GM21381 (cell line): ENCODE results near the gene C2orf42.
"Not testable (repeated sequence)": the region's sequence is repeated elsewhere in the genome, so short reads cannot be mapped to it uniquely, and the experiment has no call there.

ENCODE experiments used
- ATAC-seq: cut with Tn5 transposase; IDR thresholded peaks from one replicate; pipeline ENCODE4 v1.9.1; 2021; ENCODE audit warnings: mild to moderate bottlenecking, moderate library complexity; ENCODE audit not compliant: unreplicated experiment

Gene C2orf42

GRCh38 chr2:70190418-70191243 is at the start of gene C2orf42:
C2orf42 (minus strand) TSS chr2:70191019; CDS start chr2:70181985, 9,034 bp downstream.
- peak; percentile 83 for ATAC-seq

GRCh38 chr2:70240599-70240998 is 49.8 kb upstream of the C2orf42 start:
- ATAC-seq = no peak

- no peak for ATAC-seq
These were observed 43.1 kb upstream of the C2orf42 start for GRCh38 chr2:70233926-70234325.

GRCh38 chr2:70226781-70227180 is 36.0 kb upstream of the C2orf42 start:
- no peak for ATAC-seq

- ATAC-seq = not testable (repeated sequence)
These were observed 32.5 kb upstream of the C2orf42 start for GRCh38 chr2:70223305-70223704.

- no peak for ATAC-seq
These were observed 24.2 kb upstream of the C2orf42 start for GRCh38 chr2:70214953-70215549.

GRCh38 chr2:70214365-70214764 is 23.5 kb upstream of the C2orf42 start:
- no peak for ATAC-seq

- no peak for ATAC-seq
These were observed 21.6 kb upstream of the C2orf42 start for GRCh38 chr2:70212298-70212932.

GRCh38 chr2:70211595-70211994 is 20.8 kb upstream of the C2orf42 start:
- ATAC-seq = no peak

- no peak for ATAC-seq
These were observed 13.6 kb upstream of the C2orf42 start for GRCh38 chr2:70204452-70204851.

GRCh38 chr2:70203086-70203485 is 12.3 kb upstream of the C2orf42 start:
- no peak for ATAC-seq

GRCh38 chr2:70202236-70202806 is 11.5 kb upstream of the C2orf42 start:
- no peak for ATAC-seq

- ATAC-seq = no peak
These were observed 11.0 kb upstream of the C2orf42 start for GRCh38 chr2:70201831-70202230.

GRCh38 chr2:70201225-70201768 is 10.5 kb upstream of the C2orf42 start:
- no peak for ATAC-seq

GRCh38 chr2:70199320-70199864 is 8.6 kb upstream of the C2orf42 start:
- no peak for ATAC-seq

GRCh38 chr2:70192516-70192915 is 1.7 kb upstream of the C2orf42 start:
- no peak for ATAC-seq

- no peak for ATAC-seq
These were observed 471 bp upstream of the C2orf42 start for GRCh38 chr2:70191244-70191735.

GRCh38 chr2:70188460-70188859 is 2.4 kb downstream of the C2orf42 start:
- no peak for ATAC-seq

GRCh38 chr2:70187170-70187569 is 3.6 kb downstream of the C2orf42 start:
- ATAC-seq = not testable (repeated sequence)

- no peak for ATAC-seq
These were observed 8.1 kb downstream of the C2orf42 start for GRCh38 chr2:70182689-70183088.
